NOMO-1 treated with DMSO at 0.1 percent for 48 hours (cell line): ENCODE measurements around the gene FCRL6.

Experiments
- DNase-seq: peaks from one replicate; lab custom pipeline; 2025; ENCODE audit not compliant: unreplicated experiment; lab: John Stamatoyannopoulos, UW

FCRL6 gene

GRCh38 chr1:159802111-159802510, at the start of gene FCRL6:
Gene FCRL6, plus strand, starts transcription at chr1:159802360. Its CDS starts 65 bp downstream, at chr1:159802425.
- DNase-seq, result peak; percentile 24

DNA sequence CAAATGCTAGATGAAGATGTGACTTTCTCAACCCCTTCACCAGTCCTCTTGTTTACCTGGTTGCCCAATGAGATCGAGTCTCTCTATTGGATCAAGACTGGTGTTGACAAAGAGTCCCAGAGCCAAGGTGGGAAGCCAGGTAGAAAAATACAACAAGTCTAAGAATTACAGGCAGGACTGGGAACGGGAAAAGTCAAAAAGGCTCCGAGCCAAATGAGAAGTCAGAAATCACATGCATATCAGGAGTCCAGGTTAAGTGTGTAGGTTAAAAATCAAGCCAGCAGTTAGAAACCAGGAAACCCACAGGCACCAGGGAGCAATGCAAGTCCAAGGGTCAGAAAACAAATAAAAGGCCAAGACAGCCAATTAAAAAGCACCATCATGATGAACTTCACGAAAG, 48.8 kb upstream of the FCRL6 start:
- DNase-seq, result no peak

- no peak for DNase-seq
These were observed 46.6 kb upstream of the FCRL6 start for GRCh38 chr1:159755451-159756007.

GRCh38 chr1:159756397-159756796, 45.8 kb upstream of the FCRL6 start:
- peak; percentile 26 for DNase-seq

DNA sequence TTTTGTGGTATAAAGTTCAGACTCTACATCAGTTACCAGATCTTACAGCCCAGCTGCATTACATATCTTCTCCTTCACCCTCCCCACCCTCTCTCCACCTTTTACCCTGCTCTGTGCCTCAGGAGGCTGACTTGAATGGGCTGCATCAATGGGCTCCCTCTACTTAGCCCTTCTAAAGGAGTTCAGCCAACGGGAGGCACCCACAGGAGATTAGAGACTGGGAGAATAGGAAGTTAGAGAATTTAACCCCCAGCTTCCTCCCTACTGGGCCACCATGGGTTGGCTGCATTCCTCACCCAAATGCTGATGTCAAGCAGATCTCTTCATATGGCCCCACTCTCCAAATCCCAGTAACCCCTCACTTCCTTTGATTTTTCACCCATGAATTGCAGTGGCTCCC, 38.5 kb upstream of the FCRL6 start:
- DNase-seq, result no peak

DNA sequence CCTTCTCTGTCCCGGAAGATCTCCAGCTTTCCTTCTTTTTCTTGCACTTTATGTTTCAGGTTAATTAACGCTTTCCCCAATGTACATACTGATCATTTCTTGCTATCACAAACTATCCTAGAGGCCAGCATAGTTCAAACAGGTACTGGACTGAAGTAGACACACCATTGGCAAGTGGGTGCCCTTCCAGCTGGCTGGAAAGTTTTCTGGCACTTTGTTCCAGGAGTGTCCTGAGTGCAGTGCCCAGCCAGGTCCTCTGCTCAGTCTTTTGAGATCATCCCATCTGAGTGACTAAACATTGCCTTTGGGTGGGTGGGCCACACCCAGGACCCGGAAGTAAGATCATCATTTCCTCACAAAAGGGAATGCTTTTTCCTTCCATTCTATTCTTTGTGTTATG, 36.4 kb upstream of the FCRL6 start:
- no peak for DNase-seq

DNA sequence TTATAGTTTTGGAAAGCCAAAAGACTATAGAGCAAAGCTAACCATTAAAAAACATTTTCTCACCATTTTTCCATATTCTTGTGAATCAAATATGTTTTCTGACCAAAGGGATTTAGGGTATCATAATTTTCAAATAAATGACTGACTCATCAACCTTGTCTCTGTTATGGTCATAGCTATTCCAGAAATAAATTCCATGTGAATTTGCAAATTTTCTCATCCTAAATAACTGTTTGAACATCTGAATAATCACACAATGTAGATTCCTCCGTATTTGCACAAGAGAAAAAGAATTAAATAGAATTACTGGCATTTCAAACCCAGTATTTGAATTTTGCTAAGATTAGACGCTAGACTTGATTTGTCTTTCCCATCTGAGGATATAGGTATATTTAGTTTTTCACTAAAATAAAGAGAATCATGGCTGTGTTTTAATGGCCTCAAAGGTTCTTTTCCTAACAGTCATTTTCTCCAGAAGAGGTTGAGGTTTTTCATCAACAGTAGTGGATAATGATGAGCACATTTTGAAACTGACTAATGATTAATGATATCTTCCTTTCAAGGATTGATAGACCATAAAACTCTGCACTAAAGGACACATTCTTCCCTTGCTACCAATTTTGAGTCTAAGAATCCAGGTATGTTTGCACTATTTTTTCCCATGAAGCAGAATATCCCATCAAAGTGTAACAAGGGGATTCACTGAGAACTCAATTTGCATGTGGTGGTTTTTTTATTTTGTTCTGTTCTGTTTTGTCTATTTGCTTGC, 30.8 kb upstream of the FCRL6 start:
- DNase-seq, result no peak

- no peak for DNase-seq
These were observed 27.7 kb upstream of the FCRL6 start for GRCh38 chr1:159774465-159774864.

- peak; percentile 55 for DNase-seq
These were observed 26.4 kb upstream of the FCRL6 start for GRCh38 chr1:159775716-159776115.

DNA sequence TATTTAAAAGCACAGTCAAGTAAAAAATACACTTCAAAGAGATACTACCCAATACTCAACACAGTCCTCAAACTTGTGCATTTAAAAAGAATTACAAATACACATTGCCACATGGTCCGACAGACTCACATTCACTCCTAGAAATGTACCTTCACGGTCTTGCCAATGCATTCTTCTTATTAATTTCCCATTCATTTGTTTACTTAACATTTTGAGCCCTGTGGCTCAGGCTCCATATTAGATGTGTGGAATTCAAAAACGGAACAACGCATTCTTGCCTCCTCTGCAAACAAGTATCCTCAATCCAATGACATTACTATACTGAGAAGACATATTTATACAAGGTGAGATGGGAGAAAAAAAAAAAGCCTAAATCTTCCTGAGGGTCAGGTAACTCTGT, 23.9 kb upstream of the FCRL6 start:
- DNase-seq, result no peak

- no peak for DNase-seq
These were observed 22.7 kb upstream of the FCRL6 start for GRCh38 chr1:159779403-159779851.

DNA sequence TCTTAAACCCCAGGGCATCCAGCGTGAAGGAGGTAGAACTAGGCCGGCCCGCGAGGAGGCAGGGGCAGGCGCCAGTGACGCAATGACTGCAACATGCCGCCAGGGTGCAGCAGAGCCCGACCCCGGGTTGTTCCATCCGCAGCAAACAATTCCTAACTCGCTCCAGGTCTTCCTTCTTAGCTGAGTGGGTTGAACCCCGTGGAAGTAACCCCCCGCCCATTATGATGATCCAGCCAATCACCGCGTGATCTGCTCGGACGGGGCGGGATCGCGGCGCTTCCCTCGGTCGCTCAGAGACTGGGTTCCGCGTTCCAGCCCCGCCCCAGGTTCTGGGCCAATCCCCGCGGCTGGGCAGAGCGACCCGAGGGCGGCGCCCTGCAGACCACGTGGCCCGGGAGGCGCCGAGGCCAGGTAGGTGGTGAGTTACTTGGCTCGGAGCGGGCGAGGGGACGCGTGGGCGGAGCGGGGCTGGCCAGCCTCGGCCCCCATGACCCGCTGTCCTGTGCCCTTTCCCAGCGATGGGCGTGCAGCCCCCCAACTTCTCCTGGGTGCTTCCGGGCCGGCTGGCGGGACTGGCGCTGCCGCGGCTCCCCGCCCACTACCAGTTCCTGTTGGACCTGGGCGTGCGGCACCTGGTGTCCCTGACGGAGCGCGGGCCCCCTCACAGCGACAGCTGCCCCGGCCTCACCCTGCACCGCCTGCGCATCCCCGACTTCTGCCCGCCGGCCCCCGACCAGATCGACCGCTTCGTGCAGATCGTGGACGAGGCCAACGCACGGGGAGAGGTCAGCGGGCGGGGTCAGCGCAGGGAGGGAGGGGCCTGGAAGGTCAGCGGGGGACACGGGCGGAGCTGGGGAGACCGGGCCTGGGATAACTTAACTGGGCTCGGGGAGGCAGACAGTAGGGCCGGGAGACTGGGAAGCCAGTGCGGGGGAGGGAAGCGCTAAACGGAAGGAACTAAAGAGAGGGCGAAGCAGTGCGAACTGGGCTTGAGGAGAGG, 21.3 kb upstream of the FCRL6 start, which contains the start of gene DUSP23:
Gene DUSP23 (plus strand): TSS at position 380 of the 1,000 bp plus-strand sequence. CDS start 139 bp downstream, at position 519.
- DNase-seq, result peak; percentile 98

- DNase-seq, result no peak
These were observed 20.2 kb upstream of the FCRL6 start for GRCh38 chr1:159781992-159782391.

GRCh38 chr1:159783724-159784123, 18.4 kb upstream of the FCRL6 start:
- no peak for DNase-seq

DNA sequence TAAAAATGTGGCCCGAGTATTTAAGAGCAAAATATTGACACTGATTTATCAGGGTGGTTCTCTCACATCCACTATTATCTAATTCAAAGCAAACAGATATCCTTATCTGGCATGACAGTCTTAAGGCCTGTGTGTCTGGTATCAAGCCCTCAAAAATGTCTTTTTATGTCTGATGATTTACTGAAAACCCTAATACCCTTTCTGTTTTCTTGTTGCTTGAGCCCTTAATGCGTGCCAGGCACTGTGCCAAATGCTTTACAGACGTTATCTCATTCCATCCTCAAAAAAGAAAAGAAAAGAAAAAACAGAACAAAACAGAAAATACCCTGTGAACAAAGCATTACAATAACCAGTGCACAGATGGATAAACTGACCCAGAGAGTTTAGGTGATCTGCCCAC, 15.7 kb upstream of the FCRL6 start:
- no peak for DNase-seq

GRCh38 chr1:159786966-159787365, 15.2 kb upstream of the FCRL6 start:
- no peak for DNase-seq

DNA sequence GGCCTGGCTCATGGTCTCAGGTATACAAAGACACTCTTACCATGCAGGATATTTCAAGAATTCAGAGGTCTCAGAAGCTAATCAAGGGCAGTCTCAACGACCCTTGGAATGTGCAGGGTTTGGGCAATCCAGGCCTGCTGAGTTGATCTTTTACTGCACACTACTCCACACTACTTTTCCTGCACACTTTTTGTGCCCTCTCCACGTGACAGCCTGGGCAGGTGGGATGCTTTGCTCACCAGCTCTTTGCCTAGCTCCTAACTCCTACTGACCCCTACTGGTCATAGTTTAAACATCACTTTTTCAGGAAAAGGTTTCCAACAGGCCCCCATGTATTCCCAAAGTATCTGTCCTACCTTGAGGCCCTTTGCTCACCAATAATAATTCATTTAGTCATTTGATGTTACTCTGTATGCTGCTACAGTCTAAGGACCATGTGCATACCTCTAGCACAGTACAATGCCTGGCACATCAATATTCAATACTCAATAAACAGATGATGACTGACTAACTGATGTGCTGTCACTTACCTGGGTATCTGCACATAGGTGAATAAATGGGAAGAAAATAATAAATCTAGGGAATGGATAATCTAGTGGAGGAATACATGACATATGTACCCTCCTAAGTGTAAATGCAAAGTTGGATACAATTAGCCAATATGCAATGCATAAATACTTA, 11.8 kb upstream of the FCRL6 start:
- DNase-seq, result peak; percentile 5

GRCh38 chr1:159791031-159791430, 11.1 kb upstream of the FCRL6 start:
- DNase-seq, result no peak

DNA sequence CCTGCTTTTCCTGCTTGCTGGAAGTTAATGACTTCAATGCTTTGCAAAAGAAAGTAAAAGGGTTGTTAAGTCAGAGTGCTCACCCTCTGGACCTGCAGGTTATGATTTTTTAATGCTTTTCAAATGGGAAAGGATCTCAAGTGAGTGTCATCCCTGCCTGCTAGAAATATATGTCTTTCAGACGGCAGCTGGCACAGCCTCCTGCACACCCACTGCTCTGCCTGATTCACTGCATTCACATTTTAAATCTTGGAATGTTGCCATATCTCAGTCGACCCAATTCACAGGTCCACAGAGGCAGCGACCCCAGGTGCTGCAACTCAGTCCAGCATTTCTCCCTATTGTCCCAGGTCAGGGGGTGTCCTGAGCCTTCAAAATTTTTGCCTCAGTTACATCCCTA, 10.7 kb upstream of the FCRL6 start:
- no peak for DNase-seq

GRCh38 chr1:159795534-159795933, 6.6 kb upstream of the FCRL6 start:
- DNase-seq, result no peak

DNA sequence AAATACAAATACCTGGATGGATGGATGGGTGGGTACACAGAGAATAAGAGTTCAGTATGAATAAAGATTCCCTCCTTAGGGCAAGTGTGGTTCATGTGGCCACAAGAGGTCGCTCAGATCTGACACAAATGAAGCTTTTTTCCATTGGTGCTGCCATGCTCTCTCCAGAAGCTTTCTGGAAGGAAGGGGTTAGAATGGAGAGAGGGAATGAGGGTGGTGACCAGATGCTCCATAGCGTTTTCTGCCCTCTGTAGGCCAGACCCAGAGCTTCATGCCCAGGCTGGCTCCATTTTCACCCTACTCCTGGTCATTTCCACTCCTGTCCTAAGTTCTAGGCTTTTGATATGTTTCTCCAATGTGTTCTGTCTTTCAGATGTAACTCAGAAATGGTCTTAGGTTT, 3.3 kb upstream of the FCRL6 start:
- peak; percentile 53 for DNase-seq
